Nephron progenitor cell (in vitro differentiated cells): ENCODE measurements around the gene NAA80.

ENCODE experiments used
- DNase-seq: peaks from one replicate; pipeline ENCODE4 v3.0.0; 2021
- H3K27ac Mint-ChIP-seq: 2 replicates; pipeline ENCODE4 v1.8.0; 2021; ENCODE audit warnings: mild to moderate bottlenecking, moderate library complexity, mixed read lengths
- H3K27me3 Mint-ChIP-seq: 2 replicates; pipeline ENCODE4 v1.8.0; 2021; ENCODE audit warnings: mild to moderate bottlenecking, low read depth, mixed read lengths; ENCODE audit not compliant: poor library complexity
- H3K36me3 Mint-ChIP-seq: 2 replicates; pipeline ENCODE4 v1.8.0; 2021; ENCODE audit warnings: low read depth, mixed read lengths
- H3K4me1 Mint-ChIP-seq: 2 replicates; pipeline ENCODE4 v1.8.0; 2021; ENCODE audit warnings: mixed read lengths
- H3K4me3 Mint-ChIP-seq: 2 replicates; pipeline ENCODE4 v1.8.0; 2021; ENCODE audit warnings: mild to moderate bottlenecking, moderate library complexity, mixed read lengths
- H3K9me3 Mint-ChIP-seq: 2 replicates; pipeline ENCODE4 v1.8.0; 2021; ENCODE audit warnings: mild to moderate bottlenecking, moderate library complexity, mixed read lengths
- TF ChIP-seq, protein P1 (sequence below): fragments of 200-600 bp; sonication (generic); IDR thresholded peaks from 2 replicates; pipeline ENCODE4 v1.5.0; 2021; ENCODE audit warnings: antibody characterized with exemption

Gene NAA80

DNA sequence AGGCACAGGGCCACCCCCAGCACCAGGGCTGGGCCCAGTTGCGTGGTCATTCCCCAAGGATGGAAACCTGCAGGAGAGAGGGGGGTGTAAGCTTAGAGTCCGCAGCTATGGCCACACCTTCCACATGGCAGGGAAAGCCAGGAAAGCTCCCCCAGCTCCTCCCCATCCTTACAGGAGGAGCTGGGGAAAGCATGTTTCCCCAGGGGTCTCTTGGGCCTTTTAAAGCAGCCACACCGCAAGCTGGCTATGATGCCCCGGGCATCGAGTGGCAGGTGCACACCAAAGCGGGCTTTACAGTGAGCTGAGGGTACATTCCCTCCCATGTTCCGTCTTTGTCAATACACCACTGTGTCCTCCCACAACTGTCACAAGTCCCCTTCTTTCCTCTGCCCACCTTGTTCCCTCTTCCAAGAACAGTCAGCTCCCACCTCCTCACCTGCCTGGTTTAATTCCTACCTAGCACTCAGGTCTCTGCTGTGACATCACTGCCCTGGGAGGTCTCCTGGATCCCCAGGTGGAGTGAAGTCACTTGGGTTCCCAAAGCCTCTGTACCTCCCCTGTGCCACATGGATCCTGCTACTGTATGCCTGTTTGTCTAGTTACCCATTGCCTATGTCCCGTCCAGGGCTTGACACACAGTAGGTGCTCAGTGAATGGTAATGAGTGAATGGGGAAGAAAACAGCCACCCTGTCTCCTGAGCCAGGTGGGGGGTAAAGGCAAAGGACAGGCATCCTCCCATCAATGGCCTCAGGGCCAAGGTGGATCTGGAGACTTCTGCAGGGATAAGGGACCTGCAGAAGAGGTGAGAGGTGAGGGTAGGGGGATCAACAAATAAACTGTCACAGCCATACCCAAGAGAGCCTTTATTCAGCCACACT is 3.4 kb downstream of the NAA80 start:
- peak overlapping the region; percentile 17 for H3K27ac Mint-ChIP-seq
- no peaks in the 10 kb centered on the region for H3K9me3 Mint-ChIP-seq
- peaks cover 5% of the 10 kb centered on the region for H3K27me3 Mint-ChIP-seq
- TF ChIP-seq, protein P1, sequence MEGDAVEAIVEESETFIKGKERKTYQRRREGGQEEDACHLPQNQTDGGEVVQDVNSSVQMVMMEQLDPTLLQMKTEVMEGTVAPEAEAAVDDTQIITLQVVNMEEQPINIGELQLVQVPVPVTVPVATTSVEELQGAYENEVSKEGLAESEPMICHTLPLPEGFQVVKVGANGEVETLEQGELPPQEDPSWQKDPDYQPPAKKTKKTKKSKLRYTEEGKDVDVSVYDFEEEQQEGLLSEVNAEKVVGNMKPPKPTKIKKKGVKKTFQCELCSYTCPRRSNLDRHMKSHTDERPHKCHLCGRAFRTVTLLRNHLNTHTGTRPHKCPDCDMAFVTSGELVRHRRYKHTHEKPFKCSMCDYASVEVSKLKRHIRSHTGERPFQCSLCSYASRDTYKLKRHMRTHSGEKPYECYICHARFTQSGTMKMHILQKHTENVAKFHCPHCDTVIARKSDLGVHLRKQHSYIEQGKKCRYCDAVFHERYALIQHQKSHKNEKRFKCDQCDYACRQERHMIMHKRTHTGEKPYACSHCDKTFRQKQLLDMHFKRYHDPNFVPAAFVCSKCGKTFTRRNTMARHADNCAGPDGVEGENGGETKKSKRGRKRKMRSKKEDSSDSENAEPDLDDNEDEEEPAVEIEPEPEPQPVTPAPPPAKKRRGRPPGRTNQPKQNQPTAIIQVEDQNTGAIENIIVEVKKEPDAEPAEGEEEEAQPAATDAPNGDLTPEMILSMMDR = no peak
- H3K4me3 Mint-ChIP-seq = no peak overlapping the region
- peaks cover 33% of the 10 kb centered on the region for H3K4me1 Mint-ChIP-seq
- DNase-seq = no peak
- H3K36me3 Mint-ChIP-seq = no peaks in the 10 kb centered on the region

DNA sequence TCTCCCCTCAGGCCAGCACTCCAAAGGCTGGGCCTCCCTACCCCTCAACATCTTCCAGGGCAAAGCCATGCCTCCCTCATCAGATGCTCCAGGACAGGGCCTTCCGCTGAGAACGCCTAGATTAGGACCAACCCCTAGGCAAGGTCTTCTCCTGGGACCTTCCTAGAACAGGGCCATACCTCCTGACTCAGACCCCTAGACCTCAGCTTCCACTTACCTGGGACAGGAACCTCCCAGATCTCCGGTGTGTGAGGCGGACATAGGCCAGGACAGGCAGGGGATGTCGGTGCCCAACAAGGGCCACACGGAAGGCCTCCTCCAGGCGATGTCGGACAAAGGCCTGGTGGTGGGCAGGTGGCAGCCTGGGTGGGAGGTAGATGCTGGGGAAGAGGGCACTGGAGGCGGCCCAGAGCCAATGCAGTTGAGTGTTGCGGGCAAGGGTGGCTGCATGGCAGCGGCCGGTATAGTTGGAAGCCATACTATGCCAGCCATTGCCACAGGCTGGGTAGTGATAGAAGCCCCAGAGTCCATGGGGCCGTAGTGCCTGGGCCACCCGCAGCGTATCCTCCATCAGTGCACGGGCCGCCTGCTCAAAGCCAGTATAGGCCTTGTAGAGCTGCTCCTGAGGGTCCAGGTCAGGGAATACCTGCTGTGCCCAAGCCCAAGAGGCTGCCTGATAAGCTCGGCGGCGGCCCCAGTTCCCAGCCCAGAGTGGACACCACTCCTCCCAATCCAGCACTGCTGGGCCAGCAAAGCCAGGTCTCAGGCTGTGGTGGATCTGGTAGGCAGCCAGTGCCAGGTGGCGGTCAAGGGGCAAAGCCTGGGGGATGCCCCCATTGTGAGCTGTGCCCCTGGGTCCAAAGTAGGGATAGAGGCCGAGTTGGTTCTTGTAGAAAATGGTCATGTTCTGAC is 4.5 kb downstream of the NAA80 start:
- Mint-ChIP-seq H3K27ac (no peak overlapping the region), H3K4me1 (peaks cover 25% of the 10 kb centered on the region)

DNA sequence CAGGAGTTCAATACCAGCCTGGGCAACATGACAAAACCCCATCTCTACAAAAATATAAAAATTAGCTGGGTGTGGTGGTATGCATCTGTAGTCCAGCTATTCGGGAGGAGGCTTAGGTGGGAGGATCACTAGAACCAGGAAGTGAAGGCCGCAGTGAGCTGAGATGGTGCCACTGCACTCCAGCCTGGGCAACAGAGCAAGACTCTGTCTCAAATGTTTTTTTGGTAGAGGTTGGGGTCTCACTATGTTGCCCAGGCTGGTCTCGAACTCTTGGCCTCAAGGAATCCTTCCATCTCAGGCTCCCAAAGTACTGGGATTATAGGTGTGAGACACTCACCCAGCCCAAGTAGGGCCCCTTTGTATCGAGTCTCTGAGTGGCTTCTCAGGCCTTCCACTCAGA is 5.1 kb downstream of the NAA80 start:
- no peak overlapping the region for H3K4me3 Mint-ChIP-seq
- peaks cover 5% of the 10 kb centered on the region for H3K36me3 Mint-ChIP-seq
- TF ChIP-seq, protein P1 = no peak
- peaks cover 4% of the 10 kb centered on the region for H3K27me3 Mint-ChIP-seq
- H3K4me1 Mint-ChIP-seq = peaks cover 19% of the 10 kb centered on the region
- no peak overlapping the region for H3K27ac Mint-ChIP-seq
- H3K9me3 Mint-ChIP-seq = no peaks in the 10 kb centered on the region
- no peak for DNase-seq

More for the DNA sequence above, 4.5 kb downstream of the NAA80 start:
- H3K9me3 Mint-ChIP-seq = no peaks in the 10 kb centered on the region
- peaks cover 5% of the 10 kb centered on the region for H3K27me3 Mint-ChIP-seq
- TF ChIP-seq, protein P1 = no peak
- H3K36me3 Mint-ChIP-seq = no peaks in the 10 kb centered on the region
- no peak for DNase-seq
- H3K4me3 Mint-ChIP-seq = no peak overlapping the region

DNA sequence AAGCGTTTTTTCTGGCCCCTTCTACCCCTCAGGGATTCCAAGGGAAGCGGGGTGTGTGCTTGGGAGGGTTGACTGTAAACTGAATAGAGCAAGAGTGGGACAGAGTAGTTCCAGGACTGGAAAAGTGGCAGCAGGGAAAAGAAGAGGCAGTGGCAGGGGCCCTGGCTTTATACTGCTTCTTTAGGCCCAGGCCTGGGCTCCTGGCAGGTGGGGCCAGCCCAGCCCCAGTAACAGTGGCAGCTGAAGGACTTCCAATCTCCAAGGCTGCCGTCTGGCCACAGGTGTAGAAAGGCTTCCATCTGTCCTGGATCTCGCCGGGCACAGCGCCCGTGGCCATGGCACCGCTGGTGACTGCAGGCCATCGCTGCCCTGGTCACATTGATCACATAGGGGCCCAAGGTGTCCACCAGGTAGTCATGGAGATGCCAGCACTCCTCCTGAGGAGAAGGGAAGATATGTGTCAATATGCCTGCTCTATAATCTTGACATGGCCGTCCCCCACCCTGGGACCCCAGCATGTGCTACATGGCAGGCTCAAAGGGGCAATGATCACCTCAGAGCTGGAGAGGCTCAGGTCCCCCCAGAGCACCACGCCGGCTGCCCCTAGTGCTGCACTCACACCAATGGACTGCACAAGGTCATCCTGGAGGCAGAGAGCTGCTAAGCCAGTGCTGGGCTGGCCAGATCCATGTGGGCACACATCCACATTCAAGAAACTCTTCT is 6.0 kb downstream of the NAA80 start:
- no peak for DNase-seq
- Mint-ChIP-seq H3K27ac (peak overlapping the region; percentile 99), H3K4me1 (peaks cover 16% of the 10 kb centered on the region), H3K27me3 (no peaks in the 10 kb centered on the region), H3K36me3 (peaks cover 13% of the 10 kb centered on the region), H3K4me3 (peak overlapping the region; percentile 88), H3K9me3 (no peaks in the 10 kb centered on the region)
- TF ChIP-seq, protein P1 = no peak

DNA sequence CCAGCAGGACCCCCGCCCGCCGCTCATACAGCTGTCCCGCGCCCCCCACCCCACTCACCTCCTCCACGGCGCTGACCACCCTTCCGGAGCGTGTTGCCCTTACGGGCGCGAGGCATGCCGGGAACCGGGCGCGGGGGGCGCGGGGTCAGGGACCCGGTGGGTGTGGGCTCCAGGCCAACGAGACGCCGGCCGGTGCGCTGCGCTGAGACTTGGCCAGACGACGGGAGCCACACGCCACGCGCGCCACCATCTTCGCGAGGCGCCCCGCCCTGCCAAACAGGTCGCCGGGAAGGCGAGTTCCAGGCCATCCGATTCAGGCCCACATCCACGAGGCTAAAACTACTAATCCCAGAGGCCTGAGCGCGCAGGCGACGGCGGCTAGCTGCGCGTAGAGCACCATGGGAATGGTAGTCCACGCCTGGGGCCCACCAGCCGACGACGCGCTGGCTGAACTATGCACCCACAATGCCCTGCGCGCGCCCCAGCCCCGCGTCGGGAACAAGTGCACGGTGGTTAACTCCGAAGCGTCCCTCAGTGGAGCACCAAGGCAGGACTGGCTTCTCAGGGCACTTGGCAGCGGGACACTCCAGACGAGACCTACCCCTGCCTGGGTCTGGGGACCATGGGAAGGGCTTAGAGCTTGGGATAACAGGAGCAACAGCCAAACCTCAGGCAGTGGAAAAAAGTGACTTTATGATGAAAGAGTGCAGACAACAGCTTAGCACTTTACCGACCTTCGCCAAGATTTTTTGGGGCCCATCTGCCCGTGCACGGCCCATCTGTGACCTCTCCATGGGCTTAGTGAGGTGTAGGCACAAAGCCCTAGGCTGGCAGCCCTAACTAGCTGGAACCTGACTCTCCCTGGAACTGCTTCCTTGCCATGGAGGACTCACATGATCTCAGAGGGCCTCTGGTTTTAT is 6.8 kb downstream of the NAA80 start, which contains the start of gene IFRD2:
Gene IFRD2 (minus strand): TSS at position 271 of the 920 bp plus-strand sequence. CDS start 155 bp downstream, at position 116.
- Mint-ChIP-seq H3K36me3 (peaks cover 16% of the 10 kb centered on the region), H3K9me3 (no peaks in the 10 kb centered on the region), H3K27me3 (no peaks in the 10 kb centered on the region), H3K27ac (peak within 1 kb of the TSS; percentile 99), H3K4me3 (peak within 1 kb of the TSS; percentile 88), H3K4me1 (peaks cover 16% of the 10 kb centered on the region)
- DNase-seq = peak; percentile 94
- TF ChIP-seq, protein P1 = no peak
